Pancreas (tissue), 10 donors: ENCODE results near the gene SPAG17. TPM values are rescaled to one million over a fixed set of nuclear protein-coding genes. Genes with fewer than 3 reads are reported as not detected.

Experiments used
- ATAC-seq, 4 donors: fragments of 200-7000 bp; cut with Tn5 transposase; one replicate each; pipeline versions ENCODE4 v1.8.0 to v1.9.1; 2020; ENCODE audit warnings: mild to moderate bottlenecking in 4 of 4, moderate library complexity in 4 of 4
- DNase-seq, 6 donors: peaks; one replicate each; pipeline ENCODE4 v3.0.0-alpha.2; 2020
- FAIRE-seq: peaks from 2 replicates; lab custom pipeline; 2012; peaks lifted over from hg19 to GRCh38; lab: Jason Lieb, UNC
- H3K27ac ChIP-seq, 4 donors: fragments of 200-600 bp; sonication (generic); 1 replicate in 3 of 4; 2 replicates in 1 of 4; pipeline versions ENCODE4 v1.5.0 to v1.8.0; 2020
- H3K27me3 ChIP-seq, 4 donors: fragments of 200-600 bp; one replicate each; pipeline ENCODE4 v1.8.0; 2021
- H3K36me3 ChIP-seq, 3 donors: fragments of 200-600 bp; sonication (generic) in 1 of 3; one replicate each; pipeline versions ENCODE4 v1.5.0 to v1.8.0; 2020 to 2021
- H3K4me1 ChIP-seq, 3 donors: fragments of 200-600 bp; one replicate each; pipeline ENCODE4 v1.8.0; 2021
- H3K4me3 ChIP-seq, 4 donors: fragments of 200-600 bp; sonication (generic) in 2 of 4; one replicate each; pipeline versions ENCODE4 v1.5.0 to v1.8.0; 2020 to 2021
- H3K9me3 ChIP-seq, 4 donors: fragments of 200-600 bp; one replicate each; pipeline ENCODE4 v1.8.0; 2021
- CTCF ChIP-seq, 4 donors: fragments of 200-600 bp; sonication (generic) in 3 of 4; IDR thresholded peaks; one replicate each; pipeline versions ENCODE4 v1.5.0 to v1.8.0; 2021; ENCODE audit warnings: antibody characterized with exemption in 4 of 4
- WGBS, 2 donors: extraction: QIAGEN DNeasy Blood & Tissue Kit; methylation state at CpG; one replicate each; pipeline ENCODE4 v1.1.7; 2013; 5-methylcytosine and 5-hydroxymethylcytosine counted together
- intact Hi-C, 3 donors: fragments of 100-400 bp; cut with DNase I; formaldehyde crosslinking; loops; one replicate each; pipeline versions ENCODE4 v1.11.1 to v1.14.2; 2022
- polyA plus RNA-seq, 2 donors: library from polyadenylated mRNA; stranded (reverse); fragments of 200-250 nt; gene quantifications; one replicate each; pipeline ENCODE4 v1.2.3, GENCODE V29; 2013
- total RNA-seq, 6 donors: library from RNA; stranded (reverse); fragmentation: NEBNext Ultra II Directional in 4 of 6; extraction: Animal tissue kit (Norgen Biotek cat#: 25700) in 4 of 6; gene quantifications; one replicate each; pipeline versions ENCODE4 v1.2.1 to v1.2.4, GENCODE V29; 2021 to 2023
- donor health status: healthy with polysubstance abuse.
- donor health status: DM: no; HTN: no; CAD: no; lungs with moderate emphysema.
- donor health status: DM: no; HTN: no; CAD: no.
- donor health status: control.
- donor health status: control.
- donor health status: Bipolar disorder and iron deficiency.
- donor health status: DM: yes; HTN: yes; CAD: no.
- donor health status: DM: no; HTN: no; CAD: no.
- donor health status: DM: no; HTN: no; CAD: no.
- donor health status: DM: yes; HTN: yes; CAD: no.

Gene SPAG17
- total and polyA plus RNA-seq, 8 donors: 0.61 to 3.5 (median 1.2) TPM

GRCh38 chr1:117911051-117911450, 274.0 kb downstream of the SPAG17 start:
- Histone ChIP-seq H3K4me1 (no peaks in the 10 kb centered on the region), H3K27ac (no peak overlapping the region), H3K36me3 (peaks cover 2 to 41% (median 3%) of the 10 kb centered on the region in 3 donors), H3K9me3 (no peaks in the 10 kb centered on the region), H3K4me3 (no peak overlapping the region), H3K27me3 (no peaks in the 10 kb centered on the region)
- ATAC-seq: no peak
- DNase-seq: no peak
- no peak for TF ChIP-seq CTCF (IDR thresholded peaks at IDR 0.05)
- no peak for FAIRE-seq
- intact Hi-C loops: no loop called here

GRCh38 chr1:117905019-117905418, 280.0 kb downstream of the SPAG17 start:
- peaks cover 0 to 18% (median 3%) of the 10 kb centered on the region in 3 donors for H3K36me3 ChIP-seq
- no peaks in the 10 kb centered on the region for H3K27me3 ChIP-seq

GRCh38 chr1:117904485-117904884, 280.5 kb downstream of the SPAG17 start:
- peak in 1 of 4 donors; percentile 25 for ATAC-seq
- peaks cover 0 to 18% (median 3%) of the 10 kb centered on the region in 3 donors for H3K36me3 ChIP-seq

More at GRCh38 chr1:117905019-117905418, 280.0 kb downstream of the SPAG17 start:
- no peak for TF ChIP-seq CTCF (IDR thresholded peaks at IDR 0.05)
- H3K27ac ChIP-seq: no peak overlapping the region
- ATAC-seq: no peak
- H3K4me3 ChIP-seq: no peak overlapping the region
- WGBS, 2 donors: 80 to 88% methylated on average over 2 of the region's 2 CpGs
- FAIRE-seq: no peak
- peaks cover 0 to 8% (median 0%) of the 10 kb centered on the region in 3 donors for H3K4me1 ChIP-seq
- DNase-seq: no peak
- H3K9me3 ChIP-seq: no peaks in the 10 kb centered on the region
- intact Hi-C loops: loop anchor here in 1 of 3 donors (10.0 kb wide), 1 partner anchor 380 kb away; no protein-coding TSS in a partner anchor

More at GRCh38 chr1:117904485-117904884, 280.5 kb downstream of the SPAG17 start:
- 79 to 83% methylated on average over 3 of the region's 3 CpGs for WGBS, 2 donors
- DNase-seq (no peak), FAIRE-seq (no peak)
- intact Hi-C loops: loop anchor here in 1 of 3 donors (10.0 kb wide), 1 partner anchor 380 kb away; no protein-coding TSS in a partner anchor
- Histone ChIP-seq H3K4me3 (no peak overlapping the region), H3K9me3 (no peaks in the 10 kb centered on the region), H3K4me1 (peaks cover 0 to 9% (median 0%) of the 10 kb centered on the region in 3 donors), H3K27me3 (no peaks in the 10 kb centered on the region), H3K27ac (no peak overlapping the region)
- no peak for TF ChIP-seq CTCF (IDR thresholded peaks at IDR 0.05)
